ENCODE results near the gene MAML1. TPM values are rescaled to one million over a fixed set of nuclear protein-coding genes. Genes with fewer than 3 reads are reported as not detected.

The MAML1 gene
- polyA plus RNA-seq, 1 donor from 2014 or later: 6.8 TPM

GRCh38 chr5:179767496-179768100, 35.0 kb downstream of the MAML1 start:
- peaks cover 8% of the 10 kb centered on the region for H3K36me3 ChIP-seq (ENCODE audit: insufficient read depth, low read length)
- H4K20me1 ChIP-seq (ENCODE audit: insufficient read depth): no peaks in the 10 kb centered on the region
- TF ChIP-seq REST (IDR thresholded peaks at IDR 0.05; ENCODE audit: borderline replicate concordance): no peak
- TF ChIP-seq POLR2AphosphoS5 (IDR thresholded peaks at IDR 0.05): no peak
- no peak for TF ChIP-seq MXI1 (conservative IDR thresholded peaks at IDR 0.05; ENCODE audit: poor library complexity, severe bottlenecking)
- no peak for TF ChIP-seq SMC3 (conservative IDR thresholded peaks at IDR 0.05; ENCODE audit: poor library complexity)
- TF ChIP-seq EZH2 (IDR thresholded peaks at IDR 0.05; ENCODE audit: borderline replicate concordance, insufficient read depth, low read length, poor library complexity, severe bottlenecking): no peak
- no peak for TF ChIP-seq RAD21 (conservative IDR thresholded peaks at IDR 0.05)
- no peak for TF ChIP-seq EP300 (conservative IDR thresholded peaks at IDR 0.05; ENCODE audit: poor library complexity, severe bottlenecking)
- no peak for TF ChIP-seq CTCF (IDR thresholded peaks at IDR 0.05; ENCODE audit: poor library complexity, severe bottlenecking)
- no peak for TF ChIP-seq TAF1 (IDR thresholded peaks at IDR 0.05; ENCODE audit: low read depth)
- no peaks in the 10 kb centered on the region for H3K9me3 ChIP-seq (ENCODE audit: low read length)
- H3K4me2 ChIP-seq (ENCODE audit: low read length): no peak overlapping the region
- H3K4me3 ChIP-seq (ENCODE audit: low read length): no peak overlapping the region
- H3K27me3 ChIP-seq (ENCODE audit: insufficient read depth, low read depth, low read length): no peaks in the 10 kb centered on the region
- H3K27ac ChIP-seq (ENCODE audit: low read length): no peak overlapping the region
- no peak overlapping the region for H2AFZ ChIP-seq (ENCODE audit: low read depth, low read length)
- no peaks in the 10 kb centered on the region for H3F3A ChIP-seq (ENCODE audit: insufficient read depth, low read length, poor library complexity, severe bottlenecking)
- no peaks in the 10 kb centered on the region for H3K9me2 ChIP-seq (ENCODE audit: insufficient read depth, low read length)
- H3K9ac ChIP-seq (ENCODE audit: low read length): no peak overlapping the region
- H3K79me2 ChIP-seq (replicated peaks; ENCODE audit: insufficient read depth, low read length): peaks cover 24% of the 10 kb centered on the region

- Histone ChIP-seq H3K79me2 (replicated peaks; ENCODE audit: insufficient read depth, low read length) (peaks cover 20% of the 10 kb centered on the region), H3K4me3 (ENCODE audit: low read length) (no peak overlapping the region), H3K9ac (ENCODE audit: low read length) (no peak overlapping the region), H3K4me2 (ENCODE audit: low read length) (no peak overlapping the region), H3F3A (ENCODE audit: insufficient read depth, low read length, poor library complexity, severe bottlenecking) (no peaks in the 10 kb centered on the region), H2AFZ (ENCODE audit: low read depth, low read length) (no peak overlapping the region), H3K27me3 (ENCODE audit: insufficient read depth, low read depth, low read length) (no peaks in the 10 kb centered on the region), H3K27ac (ENCODE audit: low read length) (no peak overlapping the region), H3K36me3 (ENCODE audit: insufficient read depth, low read length) (peaks cover 8% of the 10 kb centered on the region), H3K9me2 (ENCODE audit: insufficient read depth, low read length) (no peaks in the 10 kb centered on the region), H4K20me1 (ENCODE audit: insufficient read depth) (no peaks in the 10 kb centered on the region), H3K9me3 (ENCODE audit: low read length) (no peaks in the 10 kb centered on the region)
- TF ChIP-seq MXI1 (conservative IDR thresholded peaks at IDR 0.05; ENCODE audit: poor library complexity, severe bottlenecking): no peak
- TF ChIP-seq CTCF (IDR thresholded peaks at IDR 0.05; ENCODE audit: poor library complexity, severe bottlenecking): peak; percentile 12
These were observed 35.9 kb downstream of the MAML1 start for GRCh38 chr5:179768326-179769085.

All from neural cell (in vitro differentiated cells).